A549 (cell line): ENCODE measurements around the gene INPP5B. TPM values are rescaled to one million over a fixed set of nuclear protein-coding genes. Genes with fewer than 3 reads are reported as not detected.

Source experiments
- ATAC-seq, 2 experiments: fragments of 200-7000 bp in 1 of 2; fragments of >200 bp in 1 of 2; cut with Nextera tagmentation in 1 of 2; cut with Tn5 transposase in 1 of 2; 3 replicates each; pipeline versions ENCODE4 v1.8.0 to v1.9.1; 2018 to 2020; ENCODE audit warnings: mild to moderate bottlenecking in 1 of 2, moderate library complexity in 1 of 2
- CTCF ChIA-PET: fragments of 300-600 bp; sonication (Branson Sonifier 250); formaldehyde crosslinking; extraction: SDS; loops from one replicate; lab custom pipeline; 2021; ENCODE audit warnings: antibody characterized with exemption, inconsistent platforms; lab: Yijun Ruan, JAX
- POLR2A ChIA-PET: fragments of 350-600 bp; formaldehyde crosslinking; extraction: SDS; loops from one replicate; lab custom pipeline; 2021; ENCODE audit warnings: antibody characterized with exemption, inconsistent platforms; lab: Yijun Ruan, JAX
- DNase-seq, 2 experiments: peaks; one replicate each; pipeline versions ENCODE4 v3.0.0 to v3.0.0-alpha.2; 2011 to 2016; ENCODE audit warnings: low read depth in 1 of 2, low spot score in 1 of 2
- FAIRE-seq: peaks from 2 replicates; lab custom pipeline; 2011; peaks lifted over from hg19 to GRCh38; lab: Jason Lieb, UNC
- H3K27ac ChIP-seq, 2 experiments: fragments of >200 bp; sonication (Bioruptor Twin); formaldehyde crosslinking; 3 replicates each; pipeline ENCODE4 v1.5.1; 2016 to 2017
- H3K4me1 ChIP-seq: fragments of >200 bp; sonication (Bioruptor Twin); formaldehyde crosslinking; 3 replicates; pipeline ENCODE4 v1.6.1; 2016
- H3K4me2 ChIP-seq: fragments of >200 bp; sonication (Bioruptor Twin); formaldehyde crosslinking; 3 replicates; pipeline ENCODE4 v1.6.1; 2016
- H3K4me3 ChIP-seq: fragments of >200 bp; sonication (Bioruptor Twin); formaldehyde crosslinking; 3 replicates; pipeline ENCODE4 v1.5.1; 2016
- H3K9me3 ChIP-seq: fragments of >200 bp; sonication (Bioruptor Twin); formaldehyde crosslinking; 3 replicates; pipeline ENCODE4 v1.6.1; 2016
- ATOH8 ChIP-seq: fragments of 250-450 bp; sonication (Bioruptor Pico); IDR thresholded peaks from 2 replicates; pipeline ENCODE4 v1.5.0; 2020; ENCODE audit warnings: low read depth, mild to moderate bottlenecking, moderate library complexity
- CEBPB ChIP-seq, 2 experiments: fragments of >200 bp in 1 of 2; sonication (Bioruptor Twin) in 1 of 2; formaldehyde crosslinking in 1 of 2; IDR thresholded peaks; 2 replicates each; pipeline ENCODE4 v1.6.1; 2012 to 2016
- EHMT2 ChIP-seq: fragments of 200-600 bp; sonication (generic); IDR thresholded peaks from 2 replicates; pipeline ENCODE4 v1.6.1; 2016; ENCODE audit warnings: antibody characterized with exemption, low read depth, mild to moderate bottlenecking, moderate library complexity
- ELK1 ChIP-seq: fragments of 150-350 bp; IDR thresholded peaks from 2 replicates; pipeline ENCODE4 v1.6.1; 2014; ENCODE audit warnings: low read depth, mild to moderate bottlenecking, low read length
- FOSB ChIP-seq: fragments of 250-450 bp; sonication (Bioruptor Pico); IDR thresholded peaks from 2 replicates; pipeline ENCODE4 v1.5.0; 2020; ENCODE audit warnings: mild to moderate bottlenecking, moderate library complexity
- HDAC2 ChIP-seq: fragments of 200-600 bp; sonication (generic); IDR thresholded peaks from 2 replicates; pipeline ENCODE4 v1.6.1; 2016
- HOXA7 ChIP-seq: fragments of 250-450 bp; sonication (Bioruptor Pico); IDR thresholded peaks from 2 replicates; pipeline ENCODE4 v1.5.0; 2020; ENCODE audit warnings: mild to moderate bottlenecking, moderate library complexity
- HOXB13 ChIP-seq: fragments of 250-450 bp; sonication (Bioruptor Pico); IDR thresholded peaks from 2 replicates; pipeline ENCODE4 v1.5.0; 2020; ENCODE audit warnings: low read depth, mild to moderate bottlenecking, moderate library complexity
- JUN ChIP-seq, 2 experiments: fragments of >200 bp; sonication (Bioruptor Twin); formaldehyde crosslinking; IDR thresholded peaks; 2 replicates in 1 of 2; 3 replicates in 1 of 2; pipeline ENCODE4 v1.6.1; 2016 to 2017
- KDM1A ChIP-seq: fragments of 200-600 bp; sonication (generic); IDR thresholded peaks from 2 replicates; pipeline ENCODE4 v1.6.1; 2016; ENCODE audit warnings: low read depth, mild to moderate bottlenecking
- KDM5A ChIP-seq: fragments of 200-600 bp; sonication (generic); IDR thresholded peaks from 2 replicates; pipeline ENCODE4 v1.6.1; 2016; ENCODE audit warnings: antibody characterized with exemption, mild to moderate bottlenecking
- MAFK ChIP-seq: fragments of 450-650 bp; IDR thresholded peaks from 2 replicates; pipeline ENCODE4 v1.6.1; 2014; ENCODE audit not compliant: partially characterized antibody
- MAZ ChIP-seq: fragments of 150-350 bp; IDR thresholded peaks from 2 replicates; pipeline ENCODE4 v1.6.1; 2014; ENCODE audit warnings: antibody characterized with exemption, low read depth, low read length, borderline replicate concordance
- NPAS2 ChIP-seq: fragments of 250-450 bp; sonication (Bioruptor Pico); IDR thresholded peaks from 2 replicates; pipeline ENCODE4 v1.8.0; 2022; ENCODE audit warnings: mild to moderate bottlenecking, moderate library complexity, borderline replicate concordance
- NR3C1 ChIP-seq: fragments of >200 bp; sonication (Bioruptor Twin); formaldehyde crosslinking; IDR thresholded peaks from 3 replicates; pipeline ENCODE4 v1.6.1; 2017
- PBX3 ChIP-seq: IDR thresholded peaks from 2 replicates; pipeline ENCODE4 v1.6.1; 2012
- PHF8 ChIP-seq: fragments of 200-600 bp; sonication (generic); IDR thresholded peaks from 2 replicates; pipeline ENCODE4 v1.6.1; 2016; ENCODE audit warnings: low read depth, mild to moderate bottlenecking, antibody characterized with exemption, moderate library complexity, borderline replicate concordance
- RCOR1 ChIP-seq: fragments of 150-350 bp; IDR thresholded peaks from 2 replicates; pipeline ENCODE4 v1.6.1; 2014; ENCODE audit warnings: antibody characterized with exemption, low read length, low read depth
- REST ChIP-seq: fragments of 200-600 bp; sonication (generic); IDR thresholded peaks from 2 replicates; pipeline ENCODE4 v1.6.1; 2016; ENCODE audit warnings: antibody characterized with exemption, mild to moderate bottlenecking, moderate library complexity
- RFX5 ChIP-seq: fragments of 450-650 bp; IDR thresholded peaks from 2 replicates; pipeline ENCODE4 v1.7.1; 2014; ENCODE audit warnings: antibody characterized with exemption, mild to moderate bottlenecking, moderate library complexity
- RNF2 ChIP-seq: fragments of 200-600 bp; sonication (generic); IDR thresholded peaks from 2 replicates; pipeline ENCODE4 v1.6.1; 2016; ENCODE audit warnings: low read depth, mild to moderate bottlenecking, antibody characterized with exemption, moderate library complexity, borderline replicate concordance
- ZSCAN20 ChIP-seq: fragments of 250-450 bp; sonication (Bioruptor Pico); IDR thresholded peaks from 2 replicates; pipeline ENCODE4 v1.8.0; 2022; ENCODE audit warnings: mild to moderate bottlenecking, moderate library complexity
- WGBS: methylation state at CpG from one replicate; pipeline ENCODE4 v1.1.6; 2017; ENCODE audit errors: missing lambda C conversion rate; 5-methylcytosine and 5-hydroxymethylcytosine counted together
- polyA plus RNA-seq, 4 experiments: library from polyadenylated mRNA; depleted of rRNA in 3 of 4; stranded (reverse); fragments of >200 nt; fragmentation: RNase III in 1 of 4; extraction: RNeasy Plus Mini Kit Qiagen cat#74134 plus additional on column Dnase treatment in 1 of 4; gene quantifications; 2 replicates in 3 of 4; 3 replicates in 1 of 4; pipeline ENCODE4 v1.2.3, GENCODE V29; 2011 to 2017
- TF ChIP-seq, protein P1 (sequence below): IDR thresholded peaks from 2 replicates; pipeline ENCODE4 v1.6.1; 2012; ENCODE audit warnings: low read depth, borderline replicate concordance

Gene INPP5B
- polyA plus RNA-seq, 2 of the 4 experiments (the other 2 are of a cell fraction): 4.9 to 11.1 TPM

GRCh38 chr1:37925316-37925715 lies 21.5 kb downstream of the INPP5B start (continued):
- TF ChIP-seq ELK1: no peak
- TF ChIP-seq RFX5: no peak

DNA sequence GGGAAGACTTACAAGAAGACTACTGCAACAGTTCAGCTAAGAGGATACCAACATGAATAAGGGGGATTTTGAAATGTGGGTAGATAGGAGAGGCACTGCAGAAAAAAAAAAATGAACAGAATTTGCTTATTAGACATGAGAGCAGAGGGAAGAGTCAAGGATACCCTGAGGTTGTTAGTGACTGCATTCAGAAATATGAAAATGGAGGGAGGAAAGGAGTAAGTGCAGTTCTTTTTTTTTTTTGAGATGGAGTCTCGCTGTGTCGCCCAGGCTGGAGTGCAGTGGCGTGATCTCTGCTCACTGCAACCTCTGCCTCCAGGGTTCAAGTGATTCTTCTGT lies 23.3 kb downstream of the INPP5B start:
- ATAC-seq: no peak
- TF ChIP-seq JUN (IDR thresholded peaks at IDR 0.05): no peak
- TF ChIP-seq PBX3: no peak
- TF ChIP-seq ZSCAN20: no peak
- TF ChIP-seq EHMT2: no peak
- TF ChIP-seq FOSB: no peak
- TF ChIP-seq KDM5A: no peak
- no peak for TF ChIP-seq NR3C1
- TF ChIP-seq RNF2: no peak
- TF ChIP-seq ATOH8 (CRISPR knock-in tag): no peak
- TF ChIP-seq HDAC2: no peak
- no peak for TF ChIP-seq RCOR1
- TF ChIP-seq MAZ: no peak
- TF ChIP-seq, protein P1, sequence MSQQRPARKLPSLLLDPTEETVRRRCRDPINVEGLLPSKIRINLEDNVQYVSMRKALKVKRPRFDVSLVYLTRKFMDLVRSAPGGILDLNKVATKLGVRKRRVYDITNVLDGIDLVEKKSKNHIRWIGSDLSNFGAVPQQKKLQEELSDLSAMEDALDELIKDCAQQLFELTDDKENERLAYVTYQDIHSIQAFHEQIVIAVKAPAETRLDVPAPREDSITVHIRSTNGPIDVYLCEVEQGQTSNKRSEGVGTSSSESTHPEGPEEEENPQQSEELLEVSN: no peak
- TF ChIP-seq CEBPB (IDR thresholded peaks at IDR 0.05): no peak
- H3K4me1 ChIP-seq: peaks cover 10% of the 10 kb centered on the region; the same call in 1 of the 3 replicates
- H3K4me2 ChIP-seq: no peak overlapping the region
- no peak for FAIRE-seq
- no peak for DNase-seq
- no peak overlapping the region for H3K27ac ChIP-seq
- ChIA-PET POLR2A (no interaction called here), CTCF (interaction anchor here (0.6 to 1.2 kb wide), 4 partner anchors 48 to 1183 kb away, joined by 3 to 4 read pairs (median 3); partner anchors contain the start of gene MTF1)
- H3K9me3 ChIP-seq: no peaks in the 10 kb centered on the region
- no peak overlapping the region for H3K4me3 ChIP-seq
- WGBS: 96% methylated on average over 3 of the region's 3 CpGs

- CTCF ChIA-PET: interaction anchor here (0.6 to 1.4 kb wide), 5 partner anchors 47 to 1184 kb away, joined by 3 to 4 read pairs (median 3); partner anchors contain the start of gene MTF1
- peaks cover 10% of the 10 kb centered on the region; the same call in 1 of the 3 replicates for H3K4me1 ChIP-seq
- WGBS: 66% methylated on average over 4 of the region's 4 CpGs
Observed at GRCh38 chr1:37922767-37923550, 23.9 kb downstream of the INPP5B start.

More at GRCh38 chr1:37922767-37923550, 23.9 kb downstream of the INPP5B start:
- POLR2A ChIA-PET: no interaction called here
- FAIRE-seq: no peak
- ATAC-seq: no peak
- H3K27ac ChIP-seq: no peak overlapping the region
- H3K4me3 ChIP-seq: no peak overlapping the region
- DNase-seq: no peak
- no peaks in the 10 kb centered on the region for H3K9me3 ChIP-seq
- TF ChIP-seq ZSCAN20: no peak
- no peak for TF ChIP-seq RFX5
- no peak for TF ChIP-seq FOSB
- TF ChIP-seq JUN (IDR thresholded peaks at IDR 0.05): no peak
- no peak for TF ChIP-seq PHF8
- no peak for TF ChIP-seq EHMT2
- no peak for TF ChIP-seq NR3C1
- no peak for TF ChIP-seq HOXB13
- TF ChIP-seq NPAS2 (CRISPR knock-in tag): no peak
- TF ChIP-seq REST: no peak
- TF ChIP-seq HDAC2: no peak
- TF ChIP-seq RCOR1: no peak
- no peak for TF ChIP-seq HOXA7 (CRISPR knock-in tag)
- no peak for TF ChIP-seq CEBPB (IDR thresholded peaks at IDR 0.05)
- TF ChIP-seq KDM1A: no peak
- TF ChIP-seq, protein P1: no peak
- no peak for TF ChIP-seq MAFK
- no peak for TF ChIP-seq KDM5A
- no peak overlapping the region for H3K4me2 ChIP-seq
